ENCODE results near the gene OGT. TPM values are rescaled to one million over a fixed set of nuclear protein-coding genes. Genes with fewer than 3 reads are reported as not detected.

Gene OGT
- total RNA-seq, 1 experiment from 2014 or later, result 143 TPM

GRCh38 chrX:71604141-71604540 lies 71.2 kb downstream of the OGT start:
- H3K9me2 ChIP-seq (ENCODE audit: insufficient read depth), result no peaks in the 10 kb centered on the region
- H2AFZ ChIP-seq (ENCODE audit: low read depth, low read length, poor library complexity, severe bottlenecking), result no peak overlapping the region
- CTCF ChIA-PET, result no interaction called here
- H3K4me1 ChIP-seq (ENCODE audit: control insufficient read depth in 1 of 2, insufficient read depth in 2 of 2, low read length in 2 of 2), result no peaks in the 10 kb centered on the region
- H3K79me2 ChIP-seq (ENCODE audit: insufficient read depth, low read length), result no peaks in the 10 kb centered on the region
- intact Hi-C loops (cut with micrococcal nuclease), result no loop called here
- TF ChIP-seq EZH2phosphoT487 (IDR thresholded peaks at IDR 0.05; ENCODE audit: borderline replicate concordance), result no peak
- no peak overlapping the region for H3K27ac ChIP-seq (ENCODE audit: low read depth, low read length)
- POLR2A ChIA-PET, result no interaction called here
- DNase-seq (ENCODE audit: low read depth, low spot score), result no peak
- ATAC-seq, result no peak
- no peaks in the 10 kb centered on the region for H3K9me3 ChIP-seq (ENCODE audit: control insufficient read depth in 1 of 2, insufficient read depth in 1 of 2, low read depth in 1 of 2, low read length in 2 of 2)
- no peaks in the 10 kb centered on the region for H4K20me1 ChIP-seq (ENCODE audit: insufficient read depth)
- H3K4me3 ChIP-seq (replicated peaks in 1 of 2; ENCODE audit: low read depth in 1 of 2, low read length in 2 of 2), result no peak overlapping the region
- RAD21 ChIA-PET (ENCODE audit: low non-redundant PET in 1 of 2, low total read pairs in 2 of 2, uncharacterized antibody in 2 of 2, unreplicated experiment in 2 of 2), result no interaction called here
- no TSS peak for BruUV-seq (replicated peaks)
- no peaks in the 10 kb centered on the region; a peak in 1 of 4 replicates for H3K36me3 ChIP-seq (ENCODE audit: control insufficient read depth in 1 of 2, insufficient read depth in 2 of 2, low read length in 2 of 2)
- H3K4me2 ChIP-seq (ENCODE audit: low read length), result no peak overlapping the region
- H3K27me3 ChIP-seq (ENCODE audit: insufficient read depth, low read length), result no peaks in the 10 kb centered on the region
- H3K9ac ChIP-seq (ENCODE audit: low read length), result no peak overlapping the region

- DNase-seq (ENCODE audit: low read depth, low spot score) (no peak), ATAC-seq (no peak)
- ChIA-PET RAD21 (ENCODE audit: low non-redundant PET in 1 of 2, low total read pairs in 2 of 2, uncharacterized antibody in 2 of 2, unreplicated experiment in 2 of 2) (no interaction called here), POLR2A (no interaction called here), CTCF (no interaction called here)
- intact Hi-C loops (cut with micrococcal nuclease), result no loop called here
- Histone ChIP-seq H3K9ac (ENCODE audit: low read length) (no peak overlapping the region), H4K20me1 (ENCODE audit: insufficient read depth) (no peaks in the 10 kb centered on the region), H3K9me3 (ENCODE audit: control insufficient read depth in 1 of 2, insufficient read depth in 1 of 2, low read depth in 1 of 2, low read length in 2 of 2) (no peaks in the 10 kb centered on the region), H2AFZ (ENCODE audit: low read depth, low read length, poor library complexity, severe bottlenecking) (no peak overlapping the region), H3K9me2 (ENCODE audit: insufficient read depth) (no peaks in the 10 kb centered on the region), H3K36me3 (ENCODE audit: control insufficient read depth in 1 of 2, insufficient read depth in 2 of 2, low read length in 2 of 2) (no peaks in the 10 kb centered on the region; a peak in 1 of 4 replicates), H3K4me2 (ENCODE audit: low read length) (no peak overlapping the region), H3K27me3 (ENCODE audit: insufficient read depth, low read length) (no peaks in the 10 kb centered on the region), H3K79me2 (ENCODE audit: insufficient read depth, low read length) (no peaks in the 10 kb centered on the region), H3K4me3 (replicated peaks in 1 of 2; ENCODE audit: low read depth in 1 of 2, low read length in 2 of 2) (no peak overlapping the region), H3K27ac (ENCODE audit: low read depth, low read length) (no peak overlapping the region), H3K4me1 (ENCODE audit: control insufficient read depth in 1 of 2, insufficient read depth in 2 of 2, low read length in 2 of 2) (no peaks in the 10 kb centered on the region)
- BruUV-seq (replicated peaks), result no TSS peak
- TF ChIP-seq POLR2A (IDR thresholded peaks at IDR 0.05; ENCODE audit: borderline replicate concordance, extremely low read depth, insufficient read depth, insufficient read length) (no peak), RAD21 (IDR thresholded peaks at IDR 0.05; ENCODE audit: low read depth) (no peak), CBX3 (IDR thresholded peaks at IDR 0.05; ENCODE audit: low read depth) (no peak), SRF (IDR thresholded peaks at IDR 0.05; ENCODE audit: low read depth) (no peak), YY1 (IDR thresholded peaks at IDR 0.05; ENCODE audit: extremely low read depth, insufficient replicate concordance, low read depth, low read length) (no peak)
Measured at GRCh38 chrX:71604796-71605568, 72.1 kb downstream of the OGT start.

All from HCT116 (cell line).